ENCODE measurements around the gene ADAR. TPM values are rescaled to one million over a fixed set of nuclear protein-coding genes. Genes with fewer than 3 reads are reported as not detected.

The ADAR gene
- total RNA-seq, 1 experiment from 2014 or later, result 82.6 TPM

- Histone ChIP-seq H3K36me3 (peaks cover 19% of the 10 kb centered on the region), H3K9me3 (replicated peaks) (no peaks in the 10 kb centered on the region), H3K27ac (peak overlapping the region; percentile 97), H3K4me1 (replicated peaks) (peaks cover 24% of the 10 kb centered on the region), H3K27me3 (replicated peaks) (no peaks in the 10 kb centered on the region), H3K4me3 (peak overlapping the region; percentile 91)
- DNase-seq (ENCODE audit: low read depth in 1 of 2, low spot score in 2 of 2), result peak; percentile 26 to 65
Observed at GRCh38 chr1:154608397-154609270, 648 bp upstream of the ADAR start.

GRCh38 chr1:154607106-154607608 lies 829 bp downstream of the ADAR start:
- Histone ChIP-seq H3K4me3 (peak overlapping the region; percentile 91), H3K27ac (peak overlapping the region; percentile 97), H3K27me3 (replicated peaks) (no peaks in the 10 kb centered on the region), H3K4me1 (replicated peaks) (peaks cover 24% of the 10 kb centered on the region), H3K36me3 (peaks cover 30% of the 10 kb centered on the region), H3K9me3 (replicated peaks) (no peaks in the 10 kb centered on the region)
- no peak for DNase-seq (ENCODE audit: low read depth in 1 of 2, low spot score in 2 of 2)

DNA sequence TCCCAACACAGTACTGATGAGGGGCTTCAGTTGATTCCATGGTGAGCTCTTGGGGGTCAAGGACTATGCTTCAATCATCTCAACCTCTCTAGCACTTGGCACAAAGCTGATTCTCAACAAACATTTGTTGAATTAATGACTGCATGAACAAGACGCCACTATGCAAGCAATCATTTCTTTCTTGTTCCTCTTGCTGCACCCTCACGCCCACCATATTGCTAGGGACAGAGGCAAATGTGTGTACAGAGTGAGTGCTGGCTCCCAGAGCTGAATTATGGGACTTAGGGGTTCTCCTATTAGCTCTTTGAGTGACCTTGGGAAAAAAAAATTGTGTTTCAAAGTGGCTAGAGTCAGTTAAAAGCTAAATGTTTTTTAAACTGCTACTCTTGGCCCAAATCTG lies 2.5 kb downstream of the ADAR start:
- peaks cover 13% of the 10 kb centered on the region for H3K4me1 ChIP-seq (replicated peaks)
- H3K27me3 ChIP-seq (replicated peaks), result no peaks in the 10 kb centered on the region
- H3K36me3 ChIP-seq, result peaks cover 46% of the 10 kb centered on the region
- H3K27ac ChIP-seq, result no peak overlapping the region
- DNase-seq (ENCODE audit: low read depth in 1 of 2, low spot score in 2 of 2), result no peak
- no peak overlapping the region for H3K4me3 ChIP-seq
- no peaks in the 10 kb centered on the region for H3K9me3 ChIP-seq (replicated peaks)

- Histone ChIP-seq H3K27ac (no peak overlapping the region), H3K4me1 (replicated peaks) (peaks cover 11% of the 10 kb centered on the region), H3K36me3 (peaks cover 68% of the 10 kb centered on the region), H3K4me3 (no peak overlapping the region), H3K9me3 (replicated peaks) (no peaks in the 10 kb centered on the region), H3K27me3 (replicated peaks) (no peaks in the 10 kb centered on the region)
- DNase-seq (ENCODE audit: low read depth in 1 of 2, low spot score in 2 of 2), result no peak
Observed at GRCh38 chr1:154603317-154603716, 4.7 kb downstream of the ADAR start.

DNA sequence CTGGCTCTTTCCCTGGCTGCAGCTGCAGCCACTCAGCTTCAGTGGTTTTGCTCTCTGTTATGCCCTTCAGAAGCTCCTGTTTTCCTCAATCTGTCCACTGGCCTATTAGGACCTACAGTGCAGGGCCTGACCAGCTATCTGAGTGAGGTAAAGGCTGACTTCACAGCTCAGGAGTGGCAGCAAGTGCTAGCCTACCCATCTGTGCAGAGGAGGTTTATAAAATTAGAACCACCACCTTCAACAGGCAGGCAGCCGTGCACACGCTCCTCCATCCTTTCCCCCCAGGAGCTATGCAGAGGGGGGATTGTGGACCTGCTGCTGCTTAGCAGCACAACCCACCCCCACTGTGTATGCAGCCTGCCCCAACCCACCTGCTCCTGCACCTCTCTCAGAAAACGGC lies 8.3 kb downstream of the ADAR start:
- H3K27ac ChIP-seq, result no peak overlapping the region
- no peak overlapping the region for H3K4me3 ChIP-seq
- no peak for DNase-seq (ENCODE audit: low read depth in 1 of 2, low spot score in 2 of 2)
- H3K27me3 ChIP-seq (replicated peaks), result no peaks in the 10 kb centered on the region
- peaks cover 8% of the 10 kb centered on the region for H3K4me1 ChIP-seq (replicated peaks)
- peaks cover 88% of the 10 kb centered on the region for H3K36me3 ChIP-seq
- H3K9me3 ChIP-seq (replicated peaks), result no peaks in the 10 kb centered on the region

- Histone ChIP-seq H3K4me1 (replicated peaks) (peaks cover 8% of the 10 kb centered on the region), H3K36me3 (peaks cover 94% of the 10 kb centered on the region), H3K27me3 (replicated peaks) (no peaks in the 10 kb centered on the region), H3K27ac (no peak overlapping the region), H3K4me3 (no peak overlapping the region), H3K9me3 (replicated peaks) (no peaks in the 10 kb centered on the region)
- DNase-seq (ENCODE audit: low read depth in 1 of 2, low spot score in 2 of 2), result no peak
Observed at GRCh38 chr1:154598871-154599635, 8.9 kb downstream of the ADAR start.

DNA sequence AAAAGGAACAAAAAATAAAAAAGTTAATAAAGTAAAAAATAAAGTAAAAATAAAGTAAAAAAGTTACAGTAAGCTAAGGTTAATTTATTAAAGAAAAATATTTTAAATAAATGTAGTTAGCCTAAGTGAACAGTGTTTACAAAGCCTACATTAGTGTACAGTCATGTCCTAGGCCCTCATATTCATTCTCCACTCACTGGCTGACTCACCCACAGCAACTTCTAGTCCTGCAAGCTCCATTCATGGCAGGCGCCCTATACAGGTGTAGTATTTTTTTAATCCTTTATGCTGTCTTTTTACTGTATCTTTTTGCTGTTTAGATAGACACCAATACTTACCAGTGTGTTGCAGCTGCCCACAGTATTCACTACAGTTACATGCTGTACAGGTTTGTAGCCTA lies 12.4 kb downstream of the ADAR start:
- Histone ChIP-seq H3K27ac (no peak overlapping the region), H3K27me3 (replicated peaks) (no peaks in the 10 kb centered on the region), H3K9me3 (replicated peaks) (no peaks in the 10 kb centered on the region), H3K4me3 (no peak overlapping the region), H3K36me3 (peaks cover 98% of the 10 kb centered on the region), H3K4me1 (replicated peaks) (peaks cover 16% of the 10 kb centered on the region)
- no peak for DNase-seq (ENCODE audit: low read depth in 1 of 2, low spot score in 2 of 2)

- H3K27me3 ChIP-seq (replicated peaks), result no peaks in the 10 kb centered on the region
- H3K4me3 ChIP-seq, result no peak overlapping the region
- peaks cover 18% of the 10 kb centered on the region for H3K4me1 ChIP-seq (replicated peaks)
- H3K36me3 ChIP-seq, result peaks cover 98% of the 10 kb centered on the region
- DNase-seq (ENCODE audit: low read depth in 1 of 2, low spot score in 2 of 2), result no peak
- no peaks in the 10 kb centered on the region for H3K9me3 ChIP-seq (replicated peaks)
- no peak overlapping the region for H3K27ac ChIP-seq
Observed at GRCh38 chr1:154594811-154595210, 13.2 kb downstream of the ADAR start.

DNA sequence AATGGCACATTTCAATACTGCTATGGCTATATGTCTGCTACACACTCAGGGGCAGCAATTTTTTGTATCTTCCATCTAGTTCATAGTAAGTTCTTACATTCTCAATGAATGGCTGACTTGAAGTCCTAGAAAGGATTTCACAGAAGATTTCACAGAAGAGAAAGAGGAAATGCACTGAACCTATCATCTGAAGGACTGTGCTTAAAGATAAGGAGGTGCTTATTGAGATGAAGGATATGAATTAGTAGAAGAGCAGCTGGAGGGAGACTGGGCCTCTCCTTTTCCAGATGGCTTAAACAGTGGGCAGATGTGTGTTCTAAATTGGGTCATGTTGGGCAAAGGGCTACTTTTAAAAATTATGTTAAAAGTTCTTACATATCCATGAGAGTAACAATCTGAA lies 14.6 kb downstream of the ADAR start:
- H3K27me3 ChIP-seq (replicated peaks), result no peaks in the 10 kb centered on the region
- H3K36me3 ChIP-seq, result peaks cover 98% of the 10 kb centered on the region
- H3K4me1 ChIP-seq (replicated peaks), result peaks cover 12% of the 10 kb centered on the region
- H3K27ac ChIP-seq, result no peak overlapping the region
- H3K9me3 ChIP-seq (replicated peaks), result no peaks in the 10 kb centered on the region
- no peak for DNase-seq (ENCODE audit: low read depth in 1 of 2, low spot score in 2 of 2)
- H3K4me3 ChIP-seq, result no peak overlapping the region

GRCh38 chr1:154591206-154591605 lies 16.8 kb downstream of the ADAR start:
- peaks cover 98% of the 10 kb centered on the region for H3K36me3 ChIP-seq
- no peak overlapping the region for H3K27ac ChIP-seq
- DNase-seq (ENCODE audit: low read depth in 1 of 2, low spot score in 2 of 2), result no peak
- H3K27me3 ChIP-seq (replicated peaks), result no peaks in the 10 kb centered on the region
- peaks cover 12% of the 10 kb centered on the region for H3K4me1 ChIP-seq (replicated peaks)
- no peaks in the 10 kb centered on the region for H3K9me3 ChIP-seq (replicated peaks)
- no peak overlapping the region for H3K4me3 ChIP-seq

DNA sequence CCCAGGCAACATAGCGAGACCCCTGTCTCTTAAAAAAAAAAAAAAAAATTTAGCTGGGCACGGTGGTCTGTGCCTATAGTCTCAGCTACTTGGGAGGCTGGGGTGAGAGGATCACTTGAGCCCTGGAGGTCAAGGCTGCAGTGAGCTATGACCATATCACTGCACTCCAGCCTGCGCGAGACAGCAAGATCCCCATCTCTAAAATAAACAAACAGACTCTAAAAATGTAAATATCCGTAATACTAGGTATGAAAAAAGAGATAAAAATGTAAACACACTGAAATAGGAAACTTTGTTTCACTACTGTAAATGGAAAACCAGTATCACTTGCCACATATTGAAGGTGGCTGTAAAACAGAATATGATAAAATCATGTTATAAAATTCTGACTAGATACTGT lies 17.2 kb downstream of the ADAR start:
- H3K9me3 ChIP-seq (replicated peaks), result no peaks in the 10 kb centered on the region
- H3K27me3 ChIP-seq (replicated peaks), result no peaks in the 10 kb centered on the region
- no peak overlapping the region for H3K27ac ChIP-seq
- peaks cover 98% of the 10 kb centered on the region for H3K36me3 ChIP-seq
- peaks cover 12% of the 10 kb centered on the region for H3K4me1 ChIP-seq (replicated peaks)
- H3K4me3 ChIP-seq, result no peak overlapping the region
- DNase-seq (ENCODE audit: low read depth in 1 of 2, low spot score in 2 of 2), result no peak

- Histone ChIP-seq H3K4me1 (replicated peaks) (peaks cover 12% of the 10 kb centered on the region), H3K27me3 (replicated peaks) (no peaks in the 10 kb centered on the region), H3K9me3 (replicated peaks) (no peaks in the 10 kb centered on the region), H3K27ac (no peak overlapping the region), H3K36me3 (peaks cover 99% of the 10 kb centered on the region), H3K4me3 (no peak overlapping the region)
- DNase-seq (ENCODE audit: low read depth in 1 of 2, low spot score in 2 of 2), result no peak
Observed at GRCh38 chr1:154589780-154590179, 18.2 kb downstream of the ADAR start.

- Histone ChIP-seq H3K36me3 (peaks cover 97% of the 10 kb centered on the region), H3K27me3 (replicated peaks) (no peaks in the 10 kb centered on the region), H3K9me3 (replicated peaks) (no peaks in the 10 kb centered on the region), H3K4me3 (no peak overlapping the region), H3K27ac (no peak overlapping the region), H3K4me1 (replicated peaks) (peaks cover 12% of the 10 kb centered on the region)
- DNase-seq (ENCODE audit: low read depth in 1 of 2, low spot score in 2 of 2), result no peak
Observed at GRCh38 chr1:154586641-154587040, 21.3 kb downstream of the ADAR start.

DNA sequence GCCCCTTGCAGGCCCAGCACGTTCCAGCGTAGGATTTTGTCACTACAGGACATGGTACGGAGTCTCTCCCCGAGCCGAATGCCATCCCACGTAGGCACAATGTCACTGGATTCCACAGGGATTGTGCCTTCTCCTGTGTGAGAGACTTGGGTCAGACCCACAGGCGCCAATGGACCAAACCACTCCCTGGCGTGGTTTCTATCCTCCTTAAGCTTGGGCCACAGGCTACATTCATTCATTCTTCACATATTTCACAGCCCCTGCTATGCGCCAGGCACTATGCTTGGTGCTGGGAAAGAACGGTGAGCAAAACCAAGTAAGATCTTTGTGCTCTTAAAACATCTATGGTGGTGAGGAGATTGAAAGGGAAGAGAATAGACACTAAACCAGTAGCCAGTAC lies 21.8 kb downstream of the ADAR start:
- H3K4me3 ChIP-seq, result no peak overlapping the region
- H3K27ac ChIP-seq, result no peak overlapping the region
- peaks cover 97% of the 10 kb centered on the region for H3K36me3 ChIP-seq
- DNase-seq (ENCODE audit: low read depth in 1 of 2, low spot score in 2 of 2), result no peak
- H3K4me1 ChIP-seq (replicated peaks), result peaks cover 8% of the 10 kb centered on the region
- no peaks in the 10 kb centered on the region for H3K9me3 ChIP-seq (replicated peaks)
- no peaks in the 10 kb centered on the region for H3K27me3 ChIP-seq (replicated peaks)
